HCT116 (cell line): ENCODE results near the gene PDE4B.

ENCODE experiments used
- CEBPB ChIP-seq: IDR thresholded peaks from 2 replicates; pipeline ENCODE4 v1.6.1; 2012; ENCODE audit warnings: low read depth
- EGR1 ChIP-seq: IDR thresholded peaks from 2 replicates; pipeline ENCODE4 v1.6.1; 2012; ENCODE audit warnings: low read depth
- POLR2A ChIP-seq: IDR thresholded peaks from 2 replicates; pipeline ENCODE4 v1.7.0; 2011; ENCODE audit warnings: borderline replicate concordance; ENCODE audit not compliant: insufficient read depth, insufficient read length; ENCODE audit errors: extremely low read depth
- SP1 ChIP-seq: IDR thresholded peaks from 2 replicates; pipeline ENCODE4 v1.6.1; 2012; ENCODE audit warnings: low read depth
- TCF7L2 ChIP-seq: IDR thresholded peaks from 2 replicates; pipeline ENCODE4 v1.7.0; 2011; ENCODE audit warnings: borderline replicate concordance, inconsistent platforms; ENCODE audit not compliant: insufficient read depth, insufficient read length; ENCODE audit errors: extremely low read depth
- YY1 ChIP-seq: IDR thresholded peaks from 2 replicates; pipeline ENCODE4 v1.6.1; 2011; ENCODE audit warnings: low read length, low read depth, moderate library complexity, mild to moderate bottlenecking; ENCODE audit not compliant: insufficient replicate concordance; ENCODE audit errors: extremely low read depth
- TF ChIP-seq, protein P1 (sequence below), 3 experiments: fragments of 200-600 bp in 1 of 3; sonication (generic) in 1 of 3; IDR thresholded peaks in 2 of 3; conservative IDR thresholded peaks in 1 of 3; 2 replicates each; pipeline ENCODE4 v1.5.1; 2012 to 2017; ENCODE audit warnings: low read depth in 2 of 3, low read length in 2 of 3, antibody characterized with exemption in 1 of 3, borderline replicate concordance in 1 of 3, control low read depth in 1 of 3, mild to moderate bottlenecking in 1 of 3, mixed read lengths in 1 of 3, mixed run types in 1 of 3, moderate library complexity in 1 of 3; ENCODE audit not compliant: insufficient read depth in 1 of 3

DNA sequence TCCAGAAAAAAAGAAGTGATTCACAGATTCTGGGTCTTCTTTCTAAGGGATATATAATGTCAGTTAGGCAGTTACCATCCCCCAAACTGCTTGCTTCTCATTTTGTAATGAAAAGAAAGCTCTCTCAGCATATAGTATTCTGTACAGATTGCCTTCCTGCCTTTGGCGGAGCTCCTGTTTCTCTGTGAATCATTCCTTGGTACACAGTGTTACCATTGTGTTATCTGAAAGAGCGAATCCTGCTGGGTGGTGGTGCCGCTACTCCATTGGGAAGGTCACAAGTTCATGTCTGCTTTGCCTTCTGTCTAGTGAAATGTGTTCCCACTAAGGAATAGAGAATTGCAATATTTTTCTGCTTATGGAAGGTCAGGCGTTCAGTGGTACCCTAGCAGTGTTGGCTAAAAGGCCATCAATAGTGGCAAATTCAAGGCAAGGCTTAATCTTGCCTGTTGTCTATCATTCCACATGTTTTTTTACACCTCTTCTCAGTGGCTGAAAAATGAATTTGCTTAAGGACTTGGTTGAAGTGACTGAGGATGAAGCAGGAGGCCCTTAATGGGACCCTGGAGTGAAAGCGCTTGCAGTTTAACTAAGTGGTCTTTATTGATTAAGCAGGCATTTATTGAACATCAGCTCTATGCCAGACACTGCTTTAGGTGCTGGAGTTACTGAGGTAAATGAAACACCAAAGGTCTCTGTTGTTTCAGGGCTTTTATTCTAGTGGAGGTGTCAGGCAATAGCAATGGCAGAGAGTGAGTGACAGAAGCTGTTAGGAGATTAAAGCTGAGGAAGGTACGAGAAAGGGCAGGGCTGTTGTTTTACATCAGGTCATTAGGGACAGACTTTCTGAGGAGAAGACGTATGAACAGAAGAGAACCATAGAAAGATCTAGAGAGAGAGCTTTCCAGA lies 186.7 kb downstream of the PDE4B start:
- TF ChIP-seq EGR1, result no peak
- TF ChIP-seq, protein P1, sequence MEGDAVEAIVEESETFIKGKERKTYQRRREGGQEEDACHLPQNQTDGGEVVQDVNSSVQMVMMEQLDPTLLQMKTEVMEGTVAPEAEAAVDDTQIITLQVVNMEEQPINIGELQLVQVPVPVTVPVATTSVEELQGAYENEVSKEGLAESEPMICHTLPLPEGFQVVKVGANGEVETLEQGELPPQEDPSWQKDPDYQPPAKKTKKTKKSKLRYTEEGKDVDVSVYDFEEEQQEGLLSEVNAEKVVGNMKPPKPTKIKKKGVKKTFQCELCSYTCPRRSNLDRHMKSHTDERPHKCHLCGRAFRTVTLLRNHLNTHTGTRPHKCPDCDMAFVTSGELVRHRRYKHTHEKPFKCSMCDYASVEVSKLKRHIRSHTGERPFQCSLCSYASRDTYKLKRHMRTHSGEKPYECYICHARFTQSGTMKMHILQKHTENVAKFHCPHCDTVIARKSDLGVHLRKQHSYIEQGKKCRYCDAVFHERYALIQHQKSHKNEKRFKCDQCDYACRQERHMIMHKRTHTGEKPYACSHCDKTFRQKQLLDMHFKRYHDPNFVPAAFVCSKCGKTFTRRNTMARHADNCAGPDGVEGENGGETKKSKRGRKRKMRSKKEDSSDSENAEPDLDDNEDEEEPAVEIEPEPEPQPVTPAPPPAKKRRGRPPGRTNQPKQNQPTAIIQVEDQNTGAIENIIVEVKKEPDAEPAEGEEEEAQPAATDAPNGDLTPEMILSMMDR (IDR thresholded peaks at IDR 0.05 in 2 of 3, conservative IDR thresholded peaks at IDR 0.05 in 1 of 3; ENCODE audit: borderline replicate concordance in 1 of 3, insufficient read depth in 1 of 3, low read depth in 2 of 3, low read length in 2 of 3), result no peak
- TF ChIP-seq CEBPB, result no peak
- TF ChIP-seq POLR2A, result no peak
- TF ChIP-seq SP1, result no peak
- TF ChIP-seq YY1, result no peak
- no peak for TF ChIP-seq TCF7L2
